ENCODE results near the gene PFKP. TPM values are rescaled to one million over a fixed set of nuclear protein-coding genes. Genes with fewer than 3 reads are reported as not detected.
A peak's percentile ranks its signal among the peaks of the same experiment; 100 is the strongest.

PFKP gene
- total and polyA plus RNA-seq, 4 experiments from 2014 or later, result 62.4 to 83.6 (median 73.2) TPM

DNA sequence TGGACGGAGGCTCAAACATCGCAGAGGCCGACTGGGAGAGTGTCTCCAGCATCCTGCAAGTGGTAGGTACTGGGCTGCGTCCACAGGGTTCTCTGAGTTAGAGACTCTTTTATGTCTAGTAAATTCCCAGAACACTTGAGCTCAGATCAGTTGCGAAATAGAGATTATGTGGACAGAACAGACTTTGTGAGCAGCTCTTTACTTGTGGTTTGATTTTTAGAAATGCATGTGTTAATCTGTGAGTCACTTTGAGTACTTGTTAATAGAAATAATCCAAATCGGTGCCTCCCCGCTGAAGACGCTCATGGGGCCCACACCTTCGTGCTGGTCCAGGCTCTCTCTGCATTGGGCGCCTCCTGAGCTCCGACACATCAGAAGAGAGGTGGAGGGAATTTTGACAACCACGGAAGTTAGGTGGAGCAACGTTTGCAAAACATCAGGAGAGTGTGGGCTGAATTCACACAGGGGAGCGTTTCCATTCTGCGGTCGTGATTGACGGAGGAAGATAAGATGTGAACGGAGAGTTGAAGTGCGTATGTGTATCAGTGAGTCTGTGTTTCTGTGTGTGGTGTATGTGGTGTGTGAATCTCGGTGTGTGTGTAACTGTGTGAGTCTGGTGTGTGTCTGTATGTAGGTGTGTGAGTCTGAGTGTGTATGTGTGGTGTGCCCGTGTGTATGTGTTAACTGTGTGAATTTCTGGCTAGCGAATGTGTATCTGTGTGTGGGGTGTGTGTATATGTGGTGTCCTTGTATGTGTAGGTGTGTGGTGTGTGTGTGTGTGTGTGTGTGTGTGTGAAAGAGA is 32.1 kb downstream of the PFKP start:
- peaks cover 31 to 51% of the 10 kb centered on the region in 2 donors for H3K36me3 Mint-ChIP-seq

DNA sequence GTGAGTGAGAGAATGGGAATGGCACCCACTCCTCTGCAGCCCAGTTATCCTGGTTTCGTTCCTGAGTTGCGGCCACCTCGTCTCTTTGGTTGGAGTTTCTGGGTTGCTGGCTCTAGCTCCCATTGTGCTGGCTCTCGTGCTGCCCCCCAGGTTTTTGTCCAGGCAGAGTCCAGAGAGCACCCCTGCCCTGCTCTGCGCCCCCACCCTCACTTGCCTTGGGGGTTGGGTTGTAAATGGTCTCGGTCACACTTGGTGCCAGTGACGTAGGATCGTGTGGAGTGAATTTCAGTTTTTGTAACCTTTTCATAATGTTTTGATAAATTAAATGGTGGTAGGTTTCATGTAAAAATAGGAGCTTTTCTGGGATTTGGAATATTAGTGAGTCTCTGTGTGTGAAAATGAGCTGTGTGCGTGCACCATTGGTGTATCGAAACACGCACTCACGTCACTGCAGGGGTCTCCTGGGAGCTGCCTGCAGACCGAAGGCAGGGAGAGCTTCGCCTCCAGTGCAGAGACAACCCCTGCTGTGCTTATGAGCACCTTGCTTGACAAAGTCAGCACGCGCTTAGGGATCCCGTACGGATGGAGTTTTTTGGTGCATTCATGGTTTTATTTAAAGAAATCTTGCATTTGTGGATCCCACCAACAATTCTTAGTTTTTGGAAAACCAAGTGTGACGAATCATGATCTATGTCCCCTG is 32.9 kb downstream of the PFKP start:
- H3K4me1 Mint-ChIP-seq, result peaks cover 13 to 19% (median 15%) of the 10 kb centered on the region in 4 donors
- POLR2A ChIA-PET (ENCODE audit: partially characterized antibody), result interaction anchor here (0.7 kb wide), 1 partner anchor 9 kb away, joined by 3 read pairs; no protein-coding TSS in a partner anchor
- H3K4me3 Mint-ChIP-seq, result no peak overlapping the region
- H3K27ac ChIP-seq (ENCODE audit: low read depth, low read length), result no peak overlapping the region
- H3K36me3 Mint-ChIP-seq, result peaks cover 36 to 56% of the 10 kb centered on the region in 2 donors
- intact Hi-C loops (cut with micrococcal nuclease), result no loop called here
- peaks cover 50% of the 10 kb centered on the region for H3K36me3 ChIP-seq (ENCODE audit: insufficient read depth, low read length)
- DNase-seq, result no peak
- H3K4me1 ChIP-seq (ENCODE audit: insufficient read depth, low read length), result peaks cover 14% of the 10 kb centered on the region
- H3K27me3 ChIP-seq (ENCODE audit: insufficient read depth, low read length), result no peaks in the 10 kb centered on the region
- no peaks in the 10 kb centered on the region for H3K27me3 Mint-ChIP-seq
- no peaks in the 10 kb centered on the region for H3K9me3 ChIP-seq (ENCODE audit: control insufficient read depth in 1 of 2, low read length in 2 of 2)
- CTCF ChIA-PET (ENCODE audit: partially characterized antibody), result no interaction called here
- H3K9me3 Mint-ChIP-seq, result no peaks in the 10 kb centered on the region
- H3K27ac Mint-ChIP-seq, result peak overlapping the region in 2 of 7 donors; percentile 0 to 48
- no peak overlapping the region for H3K4me3 ChIP-seq (ENCODE audit: low read length in 2 of 2)

More for the DNA sequence above, 32.1 kb downstream of the PFKP start:
- peaks cover 20 to 27% (median 22%) of the 10 kb centered on the region in 4 donors for H3K4me1 Mint-ChIP-seq
- ChIA-PET CTCF (ENCODE audit: partially characterized antibody) (no interaction called here), POLR2A (ENCODE audit: partially characterized antibody) (no interaction called here)
- no peaks in the 10 kb centered on the region for H3K9me3 ChIP-seq (ENCODE audit: control insufficient read depth in 1 of 2, low read length in 2 of 2)
- no peak overlapping the region for H3K4me3 Mint-ChIP-seq
- H3K36me3 ChIP-seq (ENCODE audit: insufficient read depth, low read length), result peaks cover 47% of the 10 kb centered on the region
- no peaks in the 10 kb centered on the region for H3K9me3 Mint-ChIP-seq
- intact Hi-C loops (cut with micrococcal nuclease), result no loop called here
- peaks cover 21% of the 10 kb centered on the region for H3K4me1 ChIP-seq (ENCODE audit: insufficient read depth, low read length)
- DNase-seq, result no peak
- no peak overlapping the region for H3K27ac ChIP-seq (ENCODE audit: low read depth, low read length)
- no peaks in the 10 kb centered on the region for H3K27me3 Mint-ChIP-seq
- no peaks in the 10 kb centered on the region for H3K27me3 ChIP-seq (ENCODE audit: insufficient read depth, low read length)
- no peak overlapping the region for H3K4me3 ChIP-seq (ENCODE audit: low read length in 2 of 2)
- H3K27ac Mint-ChIP-seq, result peak overlapping the region in 3 of 7 donors; percentile 1 to 82 (median 65)

DNA sequence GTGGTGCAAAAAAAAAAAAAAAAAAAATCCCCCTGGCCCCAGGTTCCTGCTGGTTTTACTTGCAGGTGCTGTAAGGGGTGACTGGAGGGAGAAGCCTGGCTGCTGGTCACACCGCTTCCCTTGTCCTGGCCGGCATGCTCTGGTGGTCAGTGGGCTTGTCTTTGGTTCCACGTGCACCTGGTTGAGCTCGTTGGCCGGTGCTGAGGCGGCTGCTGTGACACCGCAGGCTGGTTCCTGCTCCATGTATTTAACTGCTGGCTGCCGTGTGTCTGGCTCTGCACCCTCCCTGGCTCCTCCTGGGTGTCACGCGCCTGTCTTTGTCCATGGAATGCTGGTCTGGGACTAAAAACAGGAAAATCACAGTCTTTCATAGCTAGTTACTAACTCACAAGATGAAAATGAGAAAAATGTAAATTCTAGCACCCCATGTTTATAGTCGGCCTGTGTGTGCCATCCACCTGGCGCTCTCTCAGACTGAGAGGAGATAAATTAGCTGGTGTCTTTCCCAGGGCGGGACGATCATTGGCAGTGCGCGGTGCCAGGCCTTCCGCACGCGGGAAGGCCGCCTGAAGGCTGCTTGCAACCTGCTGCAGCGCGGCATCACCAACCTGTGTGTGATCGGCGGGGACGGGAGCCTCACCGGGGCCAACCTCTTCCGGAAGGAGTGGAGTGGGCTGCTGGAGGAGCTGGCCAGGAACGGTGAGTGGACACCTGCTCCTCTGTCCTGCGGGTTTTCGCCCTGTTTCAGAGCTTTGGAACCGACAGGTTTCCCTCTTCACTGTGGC is 33.7 kb downstream of the PFKP start:
- H3K36me3 Mint-ChIP-seq, result peaks cover 39 to 64% of the 10 kb centered on the region in 2 donors
- H3K4me1 ChIP-seq (ENCODE audit: insufficient read depth, low read length), result peaks cover 6% of the 10 kb centered on the region
- ChIA-PET POLR2A (ENCODE audit: partially characterized antibody) (interaction anchor here (0.7 kb wide), 1 partner anchor 10 kb away, joined by 3 read pairs; no protein-coding TSS in a partner anchor), CTCF (ENCODE audit: partially characterized antibody) (no interaction called here)
- no peaks in the 10 kb centered on the region for H3K9me3 Mint-ChIP-seq
- H3K9me3 ChIP-seq (ENCODE audit: control insufficient read depth in 1 of 2, low read length in 2 of 2), result no peaks in the 10 kb centered on the region
- H3K4me3 Mint-ChIP-seq, result no peak overlapping the region
- intact Hi-C loops (cut with micrococcal nuclease), result no loop called here
- no peak overlapping the region for H3K27ac ChIP-seq (ENCODE audit: low read depth, low read length)
- H3K27ac Mint-ChIP-seq, result peak overlapping the region in 1 of 7 donors; percentile 7
- H3K36me3 ChIP-seq (ENCODE audit: insufficient read depth, low read length), result peaks cover 54% of the 10 kb centered on the region
- peaks cover 6 to 11% (median 8%) of the 10 kb centered on the region in 4 donors for H3K4me1 Mint-ChIP-seq
- no peaks in the 10 kb centered on the region for H3K27me3 Mint-ChIP-seq
- no peak for DNase-seq
- no peak overlapping the region for H3K4me3 ChIP-seq (ENCODE audit: low read length in 2 of 2)
- no peaks in the 10 kb centered on the region for H3K27me3 ChIP-seq (ENCODE audit: insufficient read depth, low read length)

DNA sequence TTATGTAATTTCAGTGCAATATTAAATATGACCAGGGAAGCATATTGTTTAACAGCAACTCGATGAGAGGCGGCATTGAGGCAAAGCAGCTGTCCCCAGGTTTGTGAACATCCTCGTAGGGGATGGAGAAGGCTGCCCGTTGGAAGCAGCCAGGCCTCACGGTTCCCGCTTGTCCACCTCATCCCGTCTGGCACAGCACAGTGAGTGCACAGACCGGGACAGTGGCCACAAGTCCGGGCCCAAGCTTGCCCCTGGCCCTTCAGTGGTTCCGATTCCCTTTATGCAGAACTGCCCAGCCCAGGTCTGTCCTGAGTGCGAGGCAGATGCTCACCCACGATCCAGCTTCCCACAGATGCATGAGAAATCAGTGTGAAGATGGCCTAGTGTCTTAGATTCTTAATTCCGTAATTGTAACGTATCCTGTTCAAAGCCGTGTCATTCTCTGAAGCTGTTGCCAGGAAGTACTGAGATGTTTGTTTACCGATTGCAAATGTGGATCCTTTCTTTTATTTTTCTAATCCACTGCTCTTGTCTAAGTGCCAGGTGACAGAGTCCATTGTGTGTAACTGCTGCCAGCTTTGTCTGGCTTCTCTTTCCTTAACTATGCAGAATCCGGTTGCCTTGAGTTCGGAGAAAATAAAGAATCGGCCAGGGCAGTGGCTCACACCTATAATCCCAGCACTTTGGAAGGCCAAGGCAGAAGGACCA is 35.5 kb downstream of the PFKP start:
- Histone ChIP-seq H3K4me1 (ENCODE audit: insufficient read depth, low read length) (no peaks in the 10 kb centered on the region), H3K4me3 (ENCODE audit: low read length in 2 of 2) (no peak overlapping the region), H3K9me3 (ENCODE audit: control insufficient read depth in 1 of 2, low read length in 2 of 2) (no peaks in the 10 kb centered on the region), H3K27me3 (ENCODE audit: insufficient read depth, low read length) (no peaks in the 10 kb centered on the region), H3K36me3 (ENCODE audit: insufficient read depth, low read length) (peaks cover 63% of the 10 kb centered on the region), H3K27ac (ENCODE audit: low read depth, low read length) (no peak overlapping the region)
- intact Hi-C loops (cut with micrococcal nuclease), result no loop called here
- POLR2A ChIA-PET (ENCODE audit: partially characterized antibody), result no interaction called here
- DNase-seq, result no peak
- Mint-ChIP-seq H3K4me1 (peaks cover 0 to 4% (median 2%) of the 10 kb centered on the region in 4 donors), H3K4me3 (no peak overlapping the region), H3K27me3 (no peaks in the 10 kb centered on the region), H3K36me3 (peaks cover 39 to 69% of the 10 kb centered on the region in 2 donors), H3K27ac (peak overlapping the region in 1 of 7 donors; percentile 22), H3K9me3 (no peaks in the 10 kb centered on the region)
- CTCF ChIA-PET (ENCODE audit: partially characterized antibody), result no interaction called here

DNA sequence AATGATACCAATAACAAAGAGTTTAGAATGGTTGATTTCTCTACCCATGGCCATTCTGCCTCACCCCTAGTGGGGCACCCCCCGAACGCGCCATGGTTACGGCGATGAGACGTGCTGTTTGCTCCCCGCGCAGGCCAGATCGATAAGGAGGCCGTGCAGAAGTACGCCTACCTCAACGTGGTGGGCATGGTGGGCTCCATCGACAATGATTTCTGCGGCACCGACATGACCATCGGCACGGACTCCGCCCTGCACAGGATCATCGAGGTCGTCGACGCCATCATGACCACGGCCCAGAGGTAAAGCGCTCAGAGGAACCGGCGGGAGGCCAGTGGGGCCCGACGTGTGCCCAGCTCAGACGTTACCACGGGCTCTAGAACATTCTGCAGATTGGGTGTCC is 36.3 kb downstream of the PFKP start:
- Mint-ChIP-seq H3K9me3 (no peaks in the 10 kb centered on the region), H3K4me3 (no peak overlapping the region), H3K36me3 (peaks cover 44 to 73% of the 10 kb centered on the region in 2 donors), H3K27ac (no peak overlapping the region), H3K27me3 (no peaks in the 10 kb centered on the region), H3K4me1 (peaks cover 0 to 4% (median 1%) of the 10 kb centered on the region in 4 donors)
- ChIA-PET POLR2A (ENCODE audit: partially characterized antibody) (no interaction called here), CTCF (ENCODE audit: partially characterized antibody) (no interaction called here)
- Histone ChIP-seq H3K27me3 (ENCODE audit: insufficient read depth, low read length) (no peaks in the 10 kb centered on the region), H3K27ac (ENCODE audit: low read depth, low read length) (no peak overlapping the region), H3K4me1 (ENCODE audit: insufficient read depth, low read length) (no peaks in the 10 kb centered on the region), H3K4me3 (ENCODE audit: low read length in 2 of 2) (no peak overlapping the region), H3K9me3 (ENCODE audit: control insufficient read depth in 1 of 2, low read length in 2 of 2) (no peaks in the 10 kb centered on the region), H3K36me3 (ENCODE audit: insufficient read depth, low read length) (peaks cover 71% of the 10 kb centered on the region)
- intact Hi-C loops (cut with micrococcal nuclease), result no loop called here
- DNase-seq, result no peak

DNA sequence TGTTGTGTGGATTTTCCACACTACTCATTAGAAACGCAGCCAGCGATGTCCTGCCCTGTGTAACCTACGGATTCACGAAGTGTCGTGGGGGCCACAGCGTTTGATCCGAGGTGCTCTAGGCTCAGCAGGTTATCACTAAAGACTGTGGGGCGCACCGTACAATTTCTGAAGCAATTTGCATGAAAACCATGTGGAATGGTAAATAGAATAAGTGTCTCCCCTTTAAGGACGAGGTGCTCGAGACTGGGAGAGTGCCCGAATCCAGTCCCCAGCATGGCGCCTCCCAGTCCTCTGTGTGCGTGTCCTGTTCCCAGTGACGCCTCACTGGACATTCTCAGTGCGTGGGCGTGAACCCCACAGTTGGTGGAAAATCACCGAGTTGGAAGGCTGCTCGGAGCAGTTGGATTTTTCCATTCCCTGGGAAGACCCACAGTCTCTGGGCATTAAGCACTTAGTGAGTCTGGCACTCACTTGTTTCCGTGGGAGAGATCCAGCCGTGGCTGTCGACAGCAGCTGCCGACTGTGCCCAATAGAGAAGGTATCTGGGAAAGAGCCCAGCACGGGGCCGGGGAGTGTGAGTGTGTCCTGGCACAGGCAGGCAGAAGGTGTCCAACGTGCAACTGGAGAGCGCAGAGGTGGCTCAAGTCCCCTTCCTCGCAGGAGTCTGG is 37.0 kb downstream of the PFKP start:
- H3K4me3 Mint-ChIP-seq, result no peak overlapping the region
- no peaks in the 10 kb centered on the region for H3K27me3 Mint-ChIP-seq
- peaks cover 46 to 72% of the 10 kb centered on the region in 2 donors for H3K36me3 Mint-ChIP-seq
- DNase-seq, result no peak
- intact Hi-C loops (cut with micrococcal nuclease), result no loop called here
- no peak overlapping the region for H3K27ac Mint-ChIP-seq
- H3K27ac ChIP-seq (ENCODE audit: low read depth, low read length), result no peak overlapping the region
- no peaks in the 10 kb centered on the region for H3K9me3 Mint-ChIP-seq
- H3K36me3 ChIP-seq (ENCODE audit: insufficient read depth, low read length), result peaks cover 74% of the 10 kb centered on the region
- no peak overlapping the region for H3K4me3 ChIP-seq (ENCODE audit: low read length in 2 of 2)
- ChIA-PET CTCF (ENCODE audit: partially characterized antibody) (no interaction called here), POLR2A (ENCODE audit: partially characterized antibody) (no interaction called here)
- no peaks in the 10 kb centered on the region for H3K27me3 ChIP-seq (ENCODE audit: insufficient read depth, low read length)
- no peaks in the 10 kb centered on the region for H3K4me1 ChIP-seq (ENCODE audit: insufficient read depth, low read length)
- peaks cover 0 to 4% (median 1%) of the 10 kb centered on the region in 4 donors for H3K4me1 Mint-ChIP-seq
- H3K9me3 ChIP-seq (ENCODE audit: control insufficient read depth in 1 of 2, low read length in 2 of 2), result no peaks in the 10 kb centered on the region

Measured in CD4-positive, alpha-beta memory T cell (primary cell).